Measurements from ENCODE around the gene INVS. TPM values are rescaled to one million over a fixed set of nuclear protein-coding genes. Genes with fewer than 3 reads are reported as not detected.

Gene INVS
- total and polyA plus RNA-seq, 2 experiments from 2014 or later, result 4.1 to 8.7 TPM

DNA sequence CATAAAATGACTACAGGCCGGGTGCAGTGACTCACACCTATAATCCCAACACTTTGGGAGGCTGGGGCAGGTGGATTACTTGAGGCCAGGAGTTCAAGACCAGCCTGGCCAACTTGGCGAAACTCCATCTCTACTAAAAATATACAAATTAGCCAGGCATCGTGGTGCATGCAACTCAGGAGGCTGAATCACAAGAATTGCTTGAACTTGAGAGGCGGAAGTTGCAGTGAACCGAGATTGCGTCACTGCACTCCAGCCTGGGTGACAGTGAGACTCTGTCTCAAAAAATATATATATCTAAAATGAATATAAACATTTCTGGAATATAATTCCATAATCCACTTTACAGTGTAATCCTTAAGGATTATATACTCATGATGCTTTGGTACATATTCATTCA is 187.2 kb downstream of the INVS start:
- H3K4me3 ChIP-seq, result no peak overlapping the region
- no peaks in the 10 kb centered on the region for H3K4me1 Mint-ChIP-seq
- H4K20me1 ChIP-seq (replicated peaks; ENCODE audit: insufficient read depth), result no peaks in the 10 kb centered on the region
- no peaks in the 10 kb centered on the region for H3K79me2 ChIP-seq (replicated peaks; ENCODE audit: insufficient read depth)
- no peak overlapping the region for H3K4me2 ChIP-seq
- no peak for TF ChIP-seq NANOG (IDR thresholded peaks at IDR 0.05; ENCODE audit: borderline replicate concordance)
- TF ChIP-seq JUNB (IDR thresholded peaks at IDR 0.05; ENCODE audit: unreplicated experiment), result no peak
- no peak for TF ChIP-seq EZH2 (IDR thresholded peaks at IDR 0.05; ENCODE audit: low read depth, unreplicated experiment)
- TF ChIP-seq, protein P1, sequence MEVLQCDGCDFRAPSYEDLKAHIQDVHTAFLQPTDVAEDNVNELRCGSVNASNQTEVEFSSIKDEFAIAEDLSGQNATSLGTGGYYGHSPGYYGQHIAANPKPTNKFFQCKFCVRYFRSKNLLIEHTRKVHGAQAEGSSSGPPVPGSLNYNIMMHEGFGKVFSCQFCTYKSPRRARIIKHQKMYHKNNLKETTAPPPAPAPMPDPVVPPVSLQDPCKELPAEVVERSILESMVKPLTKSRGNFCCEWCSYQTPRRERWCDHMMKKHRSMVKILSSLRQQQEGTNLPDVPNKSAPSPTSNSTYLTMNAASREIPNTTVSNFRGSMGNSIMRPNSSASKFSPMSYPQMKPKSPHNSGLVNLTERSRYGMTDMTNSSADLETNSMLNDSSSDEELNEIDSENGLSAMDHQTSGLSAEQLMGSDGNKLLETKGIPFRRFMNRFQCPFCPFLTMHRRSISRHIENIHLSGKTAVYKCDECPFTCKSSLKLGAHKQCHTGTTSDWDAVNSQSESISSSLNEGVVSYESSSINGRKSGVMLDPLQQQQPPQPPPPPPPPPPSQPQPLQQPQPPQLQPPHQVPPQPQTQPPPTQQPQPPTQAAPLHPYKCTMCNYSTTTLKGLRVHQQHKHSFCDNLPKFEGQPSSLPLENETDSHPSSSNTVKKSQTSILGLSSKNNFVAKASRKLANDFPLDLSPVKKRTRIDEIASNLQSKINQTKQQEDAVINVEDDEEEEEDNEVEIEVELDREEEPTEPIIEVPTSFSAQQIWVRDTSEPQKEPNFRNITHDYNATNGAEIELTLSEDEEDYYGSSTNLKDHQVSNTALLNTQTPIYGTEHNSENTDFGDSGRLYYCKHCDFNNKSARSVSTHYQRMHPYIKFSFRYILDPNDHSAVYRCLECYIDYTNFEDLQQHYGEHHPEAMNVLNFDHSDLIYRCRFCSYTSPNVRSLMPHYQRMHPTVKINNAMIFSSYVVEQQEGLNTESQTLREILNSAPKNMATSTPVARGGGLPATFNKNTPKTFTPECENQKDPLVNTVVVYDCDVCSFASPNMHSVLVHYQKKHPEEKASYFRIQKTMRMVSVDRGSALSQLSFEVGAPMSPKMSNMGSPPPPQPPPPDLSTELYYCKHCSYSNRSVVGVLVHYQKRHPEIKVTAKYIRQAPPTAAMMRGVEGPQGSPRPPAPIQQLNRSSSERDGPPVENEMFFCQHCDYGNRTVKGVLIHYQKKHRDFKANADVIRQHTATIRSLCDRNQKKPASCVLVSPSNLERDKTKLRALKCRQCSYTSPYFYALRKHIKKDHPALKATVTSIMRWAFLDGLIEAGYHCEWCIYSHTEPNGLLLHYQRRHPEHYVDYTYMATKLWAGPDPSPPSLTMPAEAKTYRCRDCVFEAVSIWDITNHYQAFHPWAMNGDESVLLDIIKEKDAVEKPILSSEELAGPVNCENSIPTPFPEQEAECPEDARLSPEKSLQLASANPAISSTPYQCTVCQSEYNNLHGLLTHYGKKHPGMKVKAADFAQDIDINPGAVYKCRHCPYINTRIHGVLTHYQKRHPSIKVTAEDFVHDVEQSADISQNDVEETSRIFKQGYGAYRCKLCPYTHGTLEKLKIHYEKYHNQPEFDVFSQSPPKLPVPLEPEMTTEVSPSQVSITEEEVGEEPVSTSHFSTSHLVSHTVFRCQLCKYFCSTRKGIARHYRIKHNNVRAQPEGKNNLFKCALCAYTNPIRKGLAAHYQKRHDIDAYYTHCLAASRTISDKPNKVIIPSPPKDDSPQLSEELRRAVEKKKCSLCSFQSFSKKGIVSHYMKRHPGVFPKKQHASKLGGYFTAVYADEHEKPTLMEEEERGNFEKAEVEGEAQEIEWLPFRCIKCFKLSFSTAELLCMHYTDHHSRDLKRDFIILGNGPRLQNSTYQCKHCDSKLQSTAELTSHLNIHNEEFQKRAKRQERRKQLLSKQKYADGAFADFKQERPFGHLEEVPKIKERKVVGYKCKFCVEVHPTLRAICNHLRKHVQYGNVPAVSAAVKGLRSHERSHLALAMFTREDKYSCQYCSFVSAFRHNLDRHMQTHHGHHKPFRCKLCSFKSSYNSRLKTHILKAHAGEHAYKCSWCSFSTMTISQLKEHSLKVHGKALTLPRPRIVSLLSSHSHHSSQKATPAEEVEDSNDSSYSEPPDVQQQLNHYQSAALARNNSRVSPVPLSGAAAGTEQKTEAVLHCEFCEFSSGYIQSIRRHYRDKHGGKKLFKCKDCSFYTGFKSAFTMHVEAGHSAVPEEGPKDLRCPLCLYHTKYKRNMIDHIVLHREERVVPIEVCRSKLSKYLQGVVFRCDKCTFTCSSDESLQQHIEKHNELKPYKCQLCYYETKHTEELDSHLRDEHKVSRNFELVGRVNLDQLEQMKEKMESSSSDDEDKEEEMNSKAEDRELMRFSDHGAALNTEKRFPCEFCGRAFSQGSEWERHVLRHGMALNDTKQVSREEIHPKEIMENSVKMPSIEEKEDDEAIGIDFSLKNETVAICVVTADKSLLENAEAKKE (CRISPR knock-in tag; IDR thresholded peaks at IDR 0.05), result no peak
- no peak for TF ChIP-seq POLR2AphosphoS5 (IDR thresholded peaks at IDR 0.05; ENCODE audit: low read depth)
- TF ChIP-seq STAT1 (IDR thresholded peaks at IDR 0.05; ENCODE audit: unreplicated experiment), result no peak
- TF ChIP-seq, protein P2, sequence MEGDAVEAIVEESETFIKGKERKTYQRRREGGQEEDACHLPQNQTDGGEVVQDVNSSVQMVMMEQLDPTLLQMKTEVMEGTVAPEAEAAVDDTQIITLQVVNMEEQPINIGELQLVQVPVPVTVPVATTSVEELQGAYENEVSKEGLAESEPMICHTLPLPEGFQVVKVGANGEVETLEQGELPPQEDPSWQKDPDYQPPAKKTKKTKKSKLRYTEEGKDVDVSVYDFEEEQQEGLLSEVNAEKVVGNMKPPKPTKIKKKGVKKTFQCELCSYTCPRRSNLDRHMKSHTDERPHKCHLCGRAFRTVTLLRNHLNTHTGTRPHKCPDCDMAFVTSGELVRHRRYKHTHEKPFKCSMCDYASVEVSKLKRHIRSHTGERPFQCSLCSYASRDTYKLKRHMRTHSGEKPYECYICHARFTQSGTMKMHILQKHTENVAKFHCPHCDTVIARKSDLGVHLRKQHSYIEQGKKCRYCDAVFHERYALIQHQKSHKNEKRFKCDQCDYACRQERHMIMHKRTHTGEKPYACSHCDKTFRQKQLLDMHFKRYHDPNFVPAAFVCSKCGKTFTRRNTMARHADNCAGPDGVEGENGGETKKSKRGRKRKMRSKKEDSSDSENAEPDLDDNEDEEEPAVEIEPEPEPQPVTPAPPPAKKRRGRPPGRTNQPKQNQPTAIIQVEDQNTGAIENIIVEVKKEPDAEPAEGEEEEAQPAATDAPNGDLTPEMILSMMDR (conservative IDR thresholded peaks at IDR 0.05; ENCODE audit: low read depth in 2 of 2), result no peak
- no peak for TF ChIP-seq CREB1 (CRISPR knock-in tag; IDR thresholded peaks at IDR 0.05; ENCODE audit: low read depth)
- no peak for TF ChIP-seq ZNF331 (CRISPR knock-in tag; IDR thresholded peaks at IDR 0.05; ENCODE audit: low read depth)
- TF ChIP-seq, protein P3, sequence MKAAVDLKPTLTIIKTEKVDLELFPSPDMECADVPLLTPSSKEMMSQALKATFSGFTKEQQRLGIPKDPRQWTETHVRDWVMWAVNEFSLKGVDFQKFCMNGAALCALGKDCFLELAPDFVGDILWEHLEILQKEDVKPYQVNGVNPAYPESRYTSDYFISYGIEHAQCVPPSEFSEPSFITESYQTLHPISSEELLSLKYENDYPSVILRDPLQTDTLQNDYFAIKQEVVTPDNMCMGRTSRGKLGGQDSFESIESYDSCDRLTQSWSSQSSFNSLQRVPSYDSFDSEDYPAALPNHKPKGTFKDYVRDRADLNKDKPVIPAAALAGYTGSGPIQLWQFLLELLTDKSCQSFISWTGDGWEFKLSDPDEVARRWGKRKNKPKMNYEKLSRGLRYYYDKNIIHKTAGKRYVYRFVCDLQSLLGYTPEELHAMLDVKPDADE (IDR thresholded peaks at IDR 0.05), result no peak
- TF ChIP-seq EZH2phosphoT487 (IDR thresholded peaks at IDR 0.05; ENCODE audit: unreplicated experiment), result no peak
- no peak for TF ChIP-seq ZNF114 (CRISPR knock-in tag; IDR thresholded peaks at IDR 0.05)
- TF ChIP-seq, protein P4, sequence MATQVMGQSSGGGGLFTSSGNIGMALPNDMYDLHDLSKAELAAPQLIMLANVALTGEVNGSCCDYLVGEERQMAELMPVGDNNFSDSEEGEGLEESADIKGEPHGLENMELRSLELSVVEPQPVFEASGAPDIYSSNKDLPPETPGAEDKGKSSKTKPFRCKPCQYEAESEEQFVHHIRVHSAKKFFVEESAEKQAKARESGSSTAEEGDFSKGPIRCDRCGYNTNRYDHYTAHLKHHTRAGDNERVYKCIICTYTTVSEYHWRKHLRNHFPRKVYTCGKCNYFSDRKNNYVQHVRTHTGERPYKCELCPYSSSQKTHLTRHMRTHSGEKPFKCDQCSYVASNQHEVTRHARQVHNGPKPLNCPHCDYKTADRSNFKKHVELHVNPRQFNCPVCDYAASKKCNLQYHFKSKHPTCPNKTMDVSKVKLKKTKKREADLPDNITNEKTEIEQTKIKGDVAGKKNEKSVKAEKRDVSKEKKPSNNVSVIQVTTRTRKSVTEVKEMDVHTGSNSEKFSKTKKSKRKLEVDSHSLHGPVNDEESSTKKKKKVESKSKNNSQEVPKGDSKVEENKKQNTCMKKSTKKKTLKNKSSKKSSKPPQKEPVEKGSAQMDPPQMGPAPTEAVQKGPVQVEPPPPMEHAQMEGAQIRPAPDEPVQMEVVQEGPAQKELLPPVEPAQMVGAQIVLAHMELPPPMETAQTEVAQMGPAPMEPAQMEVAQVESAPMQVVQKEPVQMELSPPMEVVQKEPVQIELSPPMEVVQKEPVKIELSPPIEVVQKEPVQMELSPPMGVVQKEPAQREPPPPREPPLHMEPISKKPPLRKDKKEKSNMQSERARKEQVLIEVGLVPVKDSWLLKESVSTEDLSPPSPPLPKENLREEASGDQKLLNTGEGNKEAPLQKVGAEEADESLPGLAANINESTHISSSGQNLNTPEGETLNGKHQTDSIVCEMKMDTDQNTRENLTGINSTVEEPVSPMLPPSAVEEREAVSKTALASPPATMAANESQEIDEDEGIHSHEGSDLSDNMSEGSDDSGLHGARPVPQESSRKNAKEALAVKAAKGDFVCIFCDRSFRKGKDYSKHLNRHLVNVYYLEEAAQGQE (IDR thresholded peaks at IDR 0.05; ENCODE audit: unreplicated experiment), result no peak
- no peak overlapping the region for H3K4me3 Mint-ChIP-seq
- H2AFZ ChIP-seq, result no peak overlapping the region
- H3K36me3 ChIP-seq (ENCODE audit: insufficient read depth), result peaks cover 16% of the 10 kb centered on the region
- no peaks in the 10 kb centered on the region for H3K27me3 Mint-ChIP-seq (ENCODE audit: insufficient read depth, low read depth, poor library complexity)
- H3K9me2 ChIP-seq (ENCODE audit: insufficient read depth), result peaks cover 6% of the 10 kb centered on the region
- H3K27ac ChIP-seq (ENCODE audit: low read depth), result no peak overlapping the region
- H3K27ac Mint-ChIP-seq, result no peak overlapping the region
- H3K9me3 Mint-ChIP-seq, result peaks cover 13% of the 10 kb centered on the region
- no peaks in the 10 kb centered on the region for H3K4me1 ChIP-seq (ENCODE audit: insufficient read depth)
- peaks cover 62% of the 10 kb centered on the region for H3K36me3 Mint-ChIP-seq (ENCODE audit: low read depth)
- H3K27me3 ChIP-seq (ENCODE audit: insufficient read depth), result no peaks in the 10 kb centered on the region
- no peaks in the 10 kb centered on the region for H3F3A ChIP-seq (replicated peaks; ENCODE audit: low read depth)
- ATAC-seq, result no peak
- no peak for DNase-seq (ENCODE audit: low spot score)

Data from GM23338 (cell line).